Measurements from ENCODE around the gene CCDC69. TPM values are rescaled to one million over a fixed set of nuclear protein-coding genes. Genes with fewer than 3 reads are reported as not detected.

Gene CCDC69
- total RNA-seq, 3 donors from 2014 or later, result 47.4 to 201 (median 97.0) TPM

GRCh38 chr5:151174612-151175101, 49.2 kb downstream of the CCDC69 start:
- TF ChIP-seq CTCF (IDR thresholded peaks at IDR 0.05) (no peak), POLR2A (IDR thresholded peaks at IDR 0.05) (no peak), POLR2AphosphoS5 (IDR thresholded peaks at IDR 0.05) (no peak)
- Histone ChIP-seq H3K27ac (no peak overlapping the region), H3K36me3 (no peaks in the 10 kb centered on the region), H3K4me1 (no peaks in the 10 kb centered on the region), H3K4me3 (no peak overlapping the region), H3K27me3 (no peaks in the 10 kb centered on the region), H3K9me3 (no peaks in the 10 kb centered on the region)
- intact Hi-C loops (cut with DNase I; ENCODE audit: low total_unique reads), result no loop called here
- no peak for DNase-seq (ENCODE audit: low spot score in 2 of 2)

GRCh38 chr5:151173711-151174611, 49.9 kb downstream of the CCDC69 start:
- intact Hi-C loops (cut with DNase I; ENCODE audit: low total_unique reads), result no loop called here
- Histone ChIP-seq H3K36me3 (no peaks in the 10 kb centered on the region), H3K27me3 (no peaks in the 10 kb centered on the region), H3K9me3 (no peaks in the 10 kb centered on the region), H3K4me3 (no peak overlapping the region), H3K4me1 (no peaks in the 10 kb centered on the region), H3K27ac (no peak overlapping the region)
- no peak for DNase-seq (ENCODE audit: low spot score in 2 of 2)
- TF ChIP-seq POLR2A (IDR thresholded peaks at IDR 0.05) (no peak), POLR2AphosphoS5 (IDR thresholded peaks at IDR 0.05) (no peak), CTCF (IDR thresholded peaks at IDR 0.05) (no peak)

- TF ChIP-seq CTCF (IDR thresholded peaks at IDR 0.05) (no peak), POLR2AphosphoS5 (IDR thresholded peaks at IDR 0.05) (no peak), POLR2A (IDR thresholded peaks at IDR 0.05) (no peak)
Measured at GRCh38 chr5:151171529-151171928, 52.4 kb downstream of the CCDC69 start.

GRCh38 chr5:151168602-151169344, 55.1 kb downstream of the CCDC69 start:
- H3K4me3 ChIP-seq, result no peak overlapping the region
- no peak overlapping the region for H3K27ac ChIP-seq
- no peaks in the 10 kb centered on the region for H3K36me3 ChIP-seq
- intact Hi-C loops (cut with DNase I; ENCODE audit: low total_unique reads), result no loop called here
- H3K9me3 ChIP-seq, result no peaks in the 10 kb centered on the region
- no peaks in the 10 kb centered on the region for H3K27me3 ChIP-seq
- H3K4me1 ChIP-seq, result no peaks in the 10 kb centered on the region
- no peak for DNase-seq (ENCODE audit: low spot score in 2 of 2)
- no peak for TF ChIP-seq CTCF (IDR thresholded peaks at IDR 0.05)
- no peak for TF ChIP-seq POLR2AphosphoS5 (IDR thresholded peaks at IDR 0.05)
- no peak for TF ChIP-seq POLR2A (IDR thresholded peaks at IDR 0.05)

More at GRCh38 chr5:151171529-151171928, 52.4 kb downstream of the CCDC69 start:
- Histone ChIP-seq H3K27ac (no peak overlapping the region), H3K27me3 (no peaks in the 10 kb centered on the region), H3K4me1 (no peaks in the 10 kb centered on the region), H3K36me3 (no peaks in the 10 kb centered on the region), H3K4me3 (no peak overlapping the region), H3K9me3 (no peaks in the 10 kb centered on the region)
- no peak for DNase-seq (ENCODE audit: low spot score in 2 of 2)
- intact Hi-C loops (cut with DNase I; ENCODE audit: low total_unique reads), result no loop called here

GRCh38 chr5:151167022-151167421, 56.9 kb downstream of the CCDC69 start:
- no peak for TF ChIP-seq CTCF (IDR thresholded peaks at IDR 0.05)
- no peak for TF ChIP-seq POLR2A (IDR thresholded peaks at IDR 0.05)
- TF ChIP-seq POLR2AphosphoS5 (IDR thresholded peaks at IDR 0.05), result no peak
- Histone ChIP-seq H3K4me3 (no peak overlapping the region), H3K4me1 (no peaks in the 10 kb centered on the region), H3K27me3 (no peaks in the 10 kb centered on the region), H3K36me3 (no peaks in the 10 kb centered on the region), H3K9me3 (no peaks in the 10 kb centered on the region), H3K27ac (no peak overlapping the region)
- intact Hi-C loops (cut with DNase I; ENCODE audit: low total_unique reads), result no loop called here
- DNase-seq (ENCODE audit: low spot score in 2 of 2), result no peak
